DMS79 treated with DMSO at 0.1 percent for 48 hours (cell line): ENCODE results near the gene FLACC1.
"Not testable (repeated sequence)": the region's sequence is repeated elsewhere in the genome, so short reads cannot be mapped to it uniquely, and the experiment has no call there.

ENCODE experiments used
- DNase-seq: peaks from one replicate; lab custom pipeline; 2025; lab: John Stamatoyannopoulos, UW

The FLACC1 gene

GRCh38 chr2:201255408-201256033 lies 101.6 kb downstream of the FLACC1 start:
- no peak for DNase-seq

DNA sequence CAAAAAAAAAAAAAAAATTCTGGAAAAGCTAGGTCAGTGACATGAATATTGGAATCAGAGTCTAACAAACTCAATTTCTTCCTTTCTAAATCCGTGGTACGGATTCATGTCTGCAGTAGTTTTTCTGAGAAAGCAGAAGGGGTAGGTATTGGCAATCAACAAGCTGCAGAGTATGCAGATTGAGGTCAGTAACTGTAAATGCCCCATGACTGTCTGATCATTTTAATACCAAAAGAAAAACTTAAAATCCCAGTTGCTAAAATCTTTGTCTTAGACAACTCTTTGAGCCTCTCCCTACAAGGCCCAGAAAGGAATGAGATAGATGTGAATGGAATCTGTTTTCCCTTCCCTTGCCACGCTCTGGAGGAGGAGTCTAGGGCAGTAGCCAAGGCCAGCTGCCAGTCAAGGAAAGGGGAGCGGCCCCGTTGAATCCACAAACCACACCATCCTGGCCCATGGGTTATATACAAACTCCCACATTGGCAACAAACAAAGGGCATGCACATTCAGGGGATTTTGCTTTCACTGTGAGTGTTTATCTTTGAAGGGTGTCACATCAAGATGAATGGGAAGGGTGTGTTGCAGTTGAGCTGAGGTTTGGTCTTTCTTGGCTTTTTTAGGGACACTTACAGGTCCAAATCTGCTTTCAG lies 102.9 kb downstream of the FLACC1 start:
- no peak for DNase-seq

DNA sequence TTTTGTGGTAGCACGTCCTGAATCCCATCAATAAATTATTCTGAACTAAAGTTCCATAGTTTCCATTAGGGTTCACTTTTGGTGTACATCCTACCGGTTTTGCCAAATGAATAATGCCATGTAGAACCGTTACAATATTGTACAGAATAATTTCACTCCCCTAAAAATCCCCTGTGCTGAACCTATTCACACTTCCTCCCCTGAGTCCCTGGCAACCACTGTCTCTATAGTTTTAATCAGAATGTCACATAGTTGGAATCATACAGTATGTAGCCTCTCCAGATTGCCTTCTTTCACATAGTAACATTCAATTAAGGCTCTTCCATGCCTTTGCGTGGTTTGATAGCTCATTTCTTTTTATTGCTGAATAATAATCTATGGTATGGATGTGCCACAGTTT lies 106.4 kb downstream of the FLACC1 start:
- DNase-seq: no peak

DNA sequence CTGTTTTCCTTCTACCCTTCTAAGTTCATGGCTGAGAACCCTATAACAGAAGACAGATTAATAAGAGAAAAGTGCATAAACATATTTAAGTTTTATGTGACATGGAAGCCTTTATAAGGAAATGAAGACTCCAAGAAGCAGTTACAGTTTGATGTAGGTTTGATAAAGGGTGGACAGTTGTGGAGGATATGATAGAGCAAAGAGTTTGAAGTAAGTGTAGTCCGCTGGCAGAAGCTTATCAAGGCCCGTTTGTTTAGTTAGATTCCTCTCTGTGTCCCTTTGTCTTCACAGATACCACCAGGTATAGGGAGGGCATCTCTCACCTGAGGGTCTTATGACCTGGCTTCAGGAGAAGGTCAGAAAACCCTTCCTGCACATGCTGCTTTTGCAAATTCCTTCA lies 107.3 kb downstream of the FLACC1 start:
- DNase-seq: no peak

GRCh38 chr2:201248288-201248844 lies 108.8 kb downstream of the FLACC1 start:
- DNase-seq: no peak

DNA sequence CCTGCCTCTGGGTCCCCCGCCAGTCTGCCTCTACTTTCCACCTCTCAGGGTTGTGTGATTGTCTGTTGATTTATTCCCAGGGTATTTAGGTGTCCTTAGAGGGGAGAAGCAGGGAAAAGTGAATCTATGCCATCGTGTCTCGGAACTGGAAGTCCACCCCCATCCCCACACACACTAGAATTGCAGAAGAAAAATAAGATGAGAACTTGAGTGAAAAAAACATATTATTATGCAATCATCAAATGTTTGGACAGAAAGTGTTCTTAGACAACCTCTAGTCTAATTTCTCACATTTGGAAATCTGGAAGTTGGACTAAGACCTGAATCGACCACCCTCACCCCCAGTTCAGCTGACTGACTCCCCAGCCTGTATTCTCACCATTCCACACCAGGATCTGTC lies 110.9 kb downstream of the FLACC1 start:
- DNase-seq: no peak

DNA sequence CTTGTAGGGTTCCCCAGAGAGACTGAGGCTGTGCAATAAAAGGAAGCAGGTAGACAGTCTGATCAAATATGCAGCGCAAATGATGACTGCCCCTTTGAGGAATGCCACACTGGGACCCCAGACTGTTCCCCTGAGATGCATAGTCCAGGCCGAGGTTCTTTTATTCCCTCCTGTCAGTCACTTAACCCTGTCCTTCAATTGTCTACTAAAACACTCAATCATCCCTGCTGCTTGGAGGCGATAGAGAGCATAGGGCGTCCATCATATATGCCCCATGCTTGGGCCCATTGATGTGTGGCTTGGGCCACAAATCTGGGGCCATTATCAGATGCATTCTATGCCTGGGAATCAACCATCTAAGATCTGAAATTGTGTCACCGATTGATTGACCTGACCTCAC lies 112.3 kb downstream of the FLACC1 start:
- no peak for DNase-seq

DNA sequence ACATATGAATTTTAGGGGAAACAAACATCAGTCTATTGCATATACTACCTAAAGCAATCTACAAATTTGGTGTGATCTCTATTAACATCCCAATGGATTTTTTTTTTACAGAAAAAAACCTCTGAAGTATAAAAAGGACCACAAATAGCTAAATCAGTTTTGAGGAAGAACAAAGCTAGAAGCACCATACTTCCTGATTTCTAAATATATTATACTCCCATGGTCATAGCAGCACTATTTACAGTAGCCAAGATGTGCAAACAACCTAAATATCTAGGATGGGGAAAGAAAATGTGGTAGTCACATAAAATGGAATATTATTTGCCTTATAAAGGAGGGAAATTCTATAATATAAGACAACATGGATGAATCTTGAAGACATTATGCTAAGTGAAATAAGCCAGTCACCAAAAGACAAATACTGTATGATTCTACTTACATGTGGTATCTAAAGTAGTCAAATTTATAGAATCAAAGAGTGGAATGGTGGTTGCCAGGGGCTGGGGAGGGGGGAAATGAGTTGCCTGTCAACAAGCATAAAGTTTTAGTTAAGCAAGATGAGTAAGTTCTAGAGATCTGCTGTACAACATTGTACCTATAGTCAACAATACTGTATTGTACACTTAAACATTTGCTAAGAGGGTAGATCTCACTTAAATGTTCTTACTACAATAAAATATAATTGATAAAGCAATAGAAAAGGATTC lies 114.4 kb downstream of the FLACC1 start:
- DNase-seq: no peak

DNA sequence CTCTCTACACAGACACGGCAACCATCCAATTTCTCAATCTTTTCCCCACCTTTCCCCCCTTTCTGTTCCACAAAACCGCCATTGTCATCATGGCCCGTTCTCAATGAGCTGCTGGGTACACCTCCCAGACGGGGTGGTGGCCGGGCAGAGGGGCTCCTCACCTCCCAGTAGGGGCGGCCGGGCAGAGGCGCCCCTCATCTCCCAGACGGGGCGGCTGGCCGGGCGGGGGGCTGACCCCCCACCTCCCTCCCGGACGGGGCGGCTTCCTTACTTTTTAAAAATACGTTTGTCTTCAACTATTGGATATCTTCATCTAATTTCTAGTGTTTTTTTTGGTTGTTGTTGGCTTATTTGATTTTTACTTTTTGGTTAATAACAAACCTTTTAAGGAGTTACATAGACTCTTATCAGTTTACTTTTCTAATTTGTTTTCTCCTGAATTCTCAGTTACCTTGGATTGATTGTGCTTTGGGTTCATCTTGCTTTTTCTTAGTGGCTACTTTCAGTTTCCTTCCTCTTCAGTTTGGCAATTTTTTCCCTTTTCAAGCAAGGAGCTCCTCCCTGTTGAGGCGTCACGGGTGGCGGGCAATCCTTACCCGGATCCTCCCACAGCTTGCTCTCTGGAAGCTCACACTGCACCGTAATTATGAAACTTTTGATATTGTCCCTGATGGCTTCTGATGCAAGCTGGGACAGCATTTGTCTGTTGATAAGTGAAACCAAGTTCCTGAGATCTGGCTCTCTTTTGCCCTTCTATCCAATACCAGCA lies 117.8 kb downstream of the FLACC1 start:
- not testable (repeated sequence) for DNase-seq
